Measurements from ENCODE around the gene SF3A1.

SF3A1 gene

GRCh38 chr22:30371321-30371720 lies 14.6 kb upstream of the SF3A1 start:
- H3K27ac Mint-ChIP-seq: no peak overlapping the region
- no peaks in the 10 kb centered on the region for H3K9me3 Mint-ChIP-seq
- no peaks in the 10 kb centered on the region for H3K4me1 Mint-ChIP-seq (ENCODE audit: low read depth)
- no peaks in the 10 kb centered on the region for H3K27me3 Mint-ChIP-seq
- no peak overlapping the region for H3K4me3 Mint-ChIP-seq
- no peaks in the 10 kb centered on the region for H3K36me3 Mint-ChIP-seq (ENCODE audit: low read depth)

DNA sequence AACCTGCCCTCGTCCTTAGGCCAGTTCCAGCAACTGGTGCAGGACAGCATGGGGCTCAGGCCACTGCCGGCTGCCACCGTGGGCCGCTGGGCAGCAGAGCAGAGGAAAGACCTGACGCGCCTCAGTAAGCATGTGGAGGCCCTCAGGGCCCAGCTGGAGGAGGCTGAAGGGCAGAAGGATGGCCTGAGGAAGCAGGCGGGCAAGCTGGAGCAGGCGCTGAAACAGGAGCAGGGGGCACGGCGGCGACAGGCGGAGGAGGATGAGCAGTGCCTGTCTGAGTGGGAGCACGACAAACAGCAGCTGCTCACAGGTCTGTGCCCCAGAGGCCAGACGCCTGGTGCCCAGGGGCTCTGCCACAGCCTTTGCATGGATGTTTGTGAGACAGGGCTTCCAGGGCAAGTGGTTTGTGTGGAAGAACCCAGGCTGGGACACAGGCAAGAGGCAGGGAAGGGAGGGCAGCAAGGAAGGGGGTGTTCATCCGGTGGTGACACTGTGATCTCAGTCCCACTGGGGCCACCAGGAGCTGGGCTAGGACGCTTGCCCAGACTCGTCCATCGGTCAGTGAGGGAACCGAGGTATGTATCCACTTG lies 14.0 kb upstream of the SF3A1 start:
- Mint-ChIP-seq H3K36me3 (ENCODE audit: low read depth) (no peaks in the 10 kb centered on the region), H3K9me3 (no peaks in the 10 kb centered on the region), H3K27ac (no peak overlapping the region), H3K4me1 (ENCODE audit: low read depth) (no peaks in the 10 kb centered on the region), H3K27me3 (no peaks in the 10 kb centered on the region), H3K4me3 (no peak overlapping the region)

DNA sequence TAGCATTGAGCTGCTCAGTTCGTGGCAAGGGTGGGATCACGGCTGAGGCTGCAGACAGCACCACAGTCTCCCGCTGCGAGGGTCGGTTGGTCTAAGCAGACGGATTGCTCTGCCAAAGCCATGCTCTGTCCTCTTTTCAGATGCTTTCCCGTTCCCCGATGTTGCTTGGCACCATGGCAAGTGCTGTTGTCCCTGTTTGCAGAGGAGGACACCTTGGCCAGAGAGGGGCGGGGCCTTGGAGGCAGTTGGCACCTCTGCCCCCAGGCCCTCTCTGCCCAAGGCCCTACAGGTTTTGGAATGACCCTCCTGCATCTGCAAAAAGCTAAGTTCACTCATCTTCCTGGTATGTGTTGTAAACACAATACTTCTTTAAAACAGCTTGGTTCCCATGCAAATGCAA lies 11.7 kb upstream of the SF3A1 start:
- Mint-ChIP-seq H3K4me1 (ENCODE audit: low read depth) (no peaks in the 10 kb centered on the region), H3K27me3 (no peaks in the 10 kb centered on the region), H3K27ac (no peak overlapping the region), H3K9me3 (no peaks in the 10 kb centered on the region), H3K36me3 (ENCODE audit: low read depth) (no peaks in the 10 kb centered on the region), H3K4me3 (no peak overlapping the region)

DNA sequence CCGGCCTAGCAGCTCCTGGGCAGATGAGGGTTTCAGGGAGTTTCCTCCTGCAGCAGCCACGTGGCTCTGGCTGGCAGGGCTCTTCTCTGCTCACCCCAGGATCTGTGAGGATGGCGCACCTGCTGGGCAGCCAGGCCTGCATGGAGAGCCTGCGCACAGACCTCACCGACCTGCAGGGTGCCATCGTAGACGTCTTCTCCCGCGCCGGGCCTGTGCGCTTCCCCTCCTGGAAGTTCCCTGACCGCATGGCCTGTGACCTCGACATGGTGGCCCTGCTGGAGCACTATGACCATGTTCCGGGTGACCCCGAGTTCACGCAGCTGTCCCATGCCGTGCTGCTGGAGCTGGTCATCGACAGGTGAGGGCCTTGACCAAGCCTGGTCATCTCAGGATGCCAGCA lies 9.2 kb upstream of the SF3A1 start:
- no peak overlapping the region for H3K27ac Mint-ChIP-seq
- no peaks in the 10 kb centered on the region for H3K4me1 Mint-ChIP-seq (ENCODE audit: low read depth)
- H3K27me3 Mint-ChIP-seq: no peaks in the 10 kb centered on the region
- H3K9me3 Mint-ChIP-seq: no peaks in the 10 kb centered on the region
- no peak overlapping the region for H3K4me3 Mint-ChIP-seq
- H3K36me3 Mint-ChIP-seq (ENCODE audit: low read depth): no peaks in the 10 kb centered on the region

DNA sequence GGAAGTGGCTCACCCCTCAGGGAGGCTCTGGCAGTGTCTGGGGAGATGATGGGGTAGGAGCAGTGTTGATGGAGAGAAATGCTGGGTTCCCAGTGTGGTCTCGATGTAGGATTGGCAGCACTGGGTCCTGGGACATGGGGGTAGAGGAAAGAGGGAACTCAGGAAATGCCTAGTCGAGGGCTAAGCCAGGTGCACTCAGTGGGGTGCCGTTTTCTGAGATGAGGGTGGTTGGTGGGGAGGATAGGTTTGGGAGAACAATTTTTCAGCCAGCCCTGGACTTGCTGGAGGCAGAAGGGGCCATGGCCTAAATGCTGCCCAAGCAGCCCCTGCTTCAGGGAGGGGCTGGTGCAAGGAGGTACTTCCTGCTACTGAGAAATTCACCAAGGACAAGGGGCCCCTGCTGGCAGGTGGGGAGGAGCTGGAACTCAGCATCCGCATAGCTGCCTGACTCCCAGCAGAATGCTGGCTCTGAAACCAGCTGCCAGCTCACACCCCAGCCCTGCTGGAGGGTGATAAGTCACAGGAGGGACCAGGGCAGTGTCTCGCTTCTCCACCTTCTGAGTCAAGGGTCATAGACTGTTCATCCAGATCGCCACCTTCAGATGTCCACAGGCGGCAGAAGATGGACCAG lies 6.1 kb upstream of the SF3A1 start:
- Mint-ChIP-seq H3K4me3 (no peak overlapping the region), H3K9me3 (no peaks in the 10 kb centered on the region), H3K4me1 (ENCODE audit: low read depth) (peaks cover 4% of the 10 kb centered on the region), H3K27ac (no peak overlapping the region), H3K36me3 (ENCODE audit: low read depth) (no peaks in the 10 kb centered on the region), H3K27me3 (no peaks in the 10 kb centered on the region)

DNA sequence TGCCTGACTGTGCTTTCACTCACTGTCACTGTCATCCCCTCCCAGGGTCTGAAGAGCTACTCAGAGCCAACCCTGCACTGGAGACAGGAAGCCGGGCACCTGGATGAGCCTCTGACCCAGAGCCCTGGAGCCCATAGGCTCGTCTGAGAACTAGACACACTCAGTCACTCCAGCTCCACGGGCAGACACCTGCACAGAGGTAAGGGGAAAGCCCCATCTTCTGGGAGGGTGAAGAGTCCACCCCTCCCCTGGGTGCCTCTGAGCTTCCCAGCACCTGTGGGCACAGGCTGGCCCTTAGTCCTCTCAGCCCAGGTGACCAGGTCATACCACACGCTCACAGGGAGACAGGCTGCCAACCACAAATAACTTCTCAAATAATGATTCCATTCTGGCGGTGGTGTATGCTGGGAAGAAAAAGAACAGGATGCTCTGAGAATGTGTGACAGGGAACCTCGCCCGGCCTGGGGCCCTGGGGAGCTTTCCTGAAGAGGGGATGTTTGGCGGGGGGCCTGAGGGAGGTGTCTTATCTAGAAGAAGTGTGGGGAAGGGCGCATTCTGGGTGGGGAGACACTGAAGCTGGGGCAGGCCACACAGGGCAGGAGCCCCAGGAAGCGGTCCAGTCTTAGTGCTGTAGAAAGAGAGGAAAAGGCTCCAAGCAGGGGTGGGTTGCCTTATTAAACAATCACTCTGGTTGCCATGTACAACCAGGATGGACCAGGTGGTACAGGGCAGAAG lies 5.4 kb upstream of the SF3A1 start:
- Mint-ChIP-seq H3K36me3 (ENCODE audit: low read depth) (no peaks in the 10 kb centered on the region), H3K9me3 (no peaks in the 10 kb centered on the region), H3K27me3 (no peaks in the 10 kb centered on the region), H3K4me1 (ENCODE audit: low read depth) (peaks cover 9% of the 10 kb centered on the region), H3K27ac (no peak overlapping the region), H3K4me3 (no peak overlapping the region)

GRCh38 chr22:30358541-30358940 lies 1.8 kb upstream of the SF3A1 start:
- Mint-ChIP-seq H3K27ac (no peak overlapping the region), H3K4me1 (ENCODE audit: low read depth) (peaks cover 36% of the 10 kb centered on the region), H3K9me3 (no peaks in the 10 kb centered on the region), H3K4me3 (no peak overlapping the region), H3K36me3 (ENCODE audit: low read depth) (peaks cover 21% of the 10 kb centered on the region), H3K27me3 (no peaks in the 10 kb centered on the region)

DNA sequence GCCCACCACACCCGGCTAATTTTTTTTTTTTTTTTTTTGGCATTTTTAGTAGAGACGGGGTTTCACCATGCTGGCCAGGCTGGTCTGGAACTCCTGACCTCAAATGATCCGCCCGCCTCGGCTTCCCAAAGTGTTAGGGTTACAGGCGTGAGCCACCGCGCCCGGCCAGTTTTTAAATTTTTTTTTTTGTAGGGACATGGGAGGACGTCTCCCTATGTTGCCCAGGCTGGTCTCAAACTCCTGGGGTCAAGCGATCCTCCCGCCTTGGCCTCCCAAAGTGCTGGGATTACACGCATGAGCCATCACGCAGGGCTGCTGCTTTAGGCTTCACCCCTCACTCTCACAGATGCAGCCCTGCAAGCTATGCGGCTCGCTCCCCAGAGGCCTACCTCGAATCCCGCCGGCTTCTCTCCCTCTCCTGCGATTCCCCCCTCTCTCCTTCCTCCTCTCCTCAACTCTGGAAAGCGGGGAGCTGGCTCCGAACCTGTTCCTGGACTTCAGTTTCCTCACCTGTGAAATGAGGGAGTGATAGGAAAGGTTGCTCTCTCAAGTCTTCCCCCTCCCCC lies 1.0 kb upstream of the SF3A1 start:
- no peaks in the 10 kb centered on the region for H3K27me3 Mint-ChIP-seq
- H3K4me1 Mint-ChIP-seq (ENCODE audit: low read depth): peaks cover 41% of the 10 kb centered on the region
- peaks cover 25% of the 10 kb centered on the region for H3K36me3 Mint-ChIP-seq (ENCODE audit: low read depth)
- no peaks in the 10 kb centered on the region for H3K9me3 Mint-ChIP-seq
- H3K27ac Mint-ChIP-seq: peak overlapping the region; percentile 47
- H3K4me3 Mint-ChIP-seq: peak overlapping the region; percentile 96

DNA sequence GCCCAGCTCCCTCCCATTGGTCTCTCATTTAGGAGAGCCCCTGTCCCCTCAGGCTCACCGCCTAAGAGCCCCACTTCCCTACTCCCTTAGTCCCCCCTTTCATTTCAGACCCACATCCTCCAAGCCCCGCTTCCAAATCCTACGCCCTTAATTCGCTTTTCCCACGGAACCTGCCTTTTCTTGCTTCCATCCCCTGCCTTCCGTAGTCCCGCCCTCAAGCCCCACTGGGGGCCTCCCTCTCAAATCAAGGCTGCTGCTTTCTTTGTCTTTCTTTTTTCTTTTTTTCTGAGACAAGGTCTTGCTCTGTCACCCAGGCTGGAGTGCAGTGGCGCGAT lies 509 bp upstream of the SF3A1 start:
- peaks cover 45% of the 10 kb centered on the region for H3K4me1 Mint-ChIP-seq (ENCODE audit: low read depth)
- H3K27ac Mint-ChIP-seq: peak overlapping the region; percentile 81
- no peaks in the 10 kb centered on the region for H3K9me3 Mint-ChIP-seq
- peaks cover 30% of the 10 kb centered on the region for H3K36me3 Mint-ChIP-seq (ENCODE audit: low read depth)
- H3K4me3 Mint-ChIP-seq: peak overlapping the region; percentile 96
- no peaks in the 10 kb centered on the region for H3K27me3 Mint-ChIP-seq

DNA sequence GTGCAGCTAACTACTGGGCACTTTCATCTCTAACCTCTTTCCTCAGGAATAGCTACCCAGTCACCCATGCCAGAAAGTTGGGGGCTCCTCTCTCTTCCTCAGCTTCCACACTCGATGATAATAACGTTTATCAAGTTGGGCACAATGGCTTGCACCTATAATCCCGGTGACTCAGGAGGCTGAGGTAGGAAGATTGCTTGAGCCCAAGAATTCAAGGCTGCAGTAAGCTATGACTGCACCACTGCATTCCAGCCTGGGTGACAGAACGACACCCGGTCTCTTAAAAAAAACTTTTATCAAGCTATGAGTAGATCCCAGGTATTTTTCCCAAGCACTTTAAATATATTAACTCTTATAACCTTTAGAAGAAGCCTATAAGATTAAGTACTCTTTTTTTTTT lies 2.0 kb downstream of the SF3A1 start:
- Mint-ChIP-seq H3K36me3 (ENCODE audit: low read depth) (peaks cover 54% of the 10 kb centered on the region), H3K27ac (peak overlapping the region; percentile 75), H3K9me3 (no peaks in the 10 kb centered on the region), H3K4me3 (peak overlapping the region; percentile 96), H3K27me3 (no peaks in the 10 kb centered on the region), H3K4me1 (ENCODE audit: low read depth) (peaks cover 68% of the 10 kb centered on the region)

DNA sequence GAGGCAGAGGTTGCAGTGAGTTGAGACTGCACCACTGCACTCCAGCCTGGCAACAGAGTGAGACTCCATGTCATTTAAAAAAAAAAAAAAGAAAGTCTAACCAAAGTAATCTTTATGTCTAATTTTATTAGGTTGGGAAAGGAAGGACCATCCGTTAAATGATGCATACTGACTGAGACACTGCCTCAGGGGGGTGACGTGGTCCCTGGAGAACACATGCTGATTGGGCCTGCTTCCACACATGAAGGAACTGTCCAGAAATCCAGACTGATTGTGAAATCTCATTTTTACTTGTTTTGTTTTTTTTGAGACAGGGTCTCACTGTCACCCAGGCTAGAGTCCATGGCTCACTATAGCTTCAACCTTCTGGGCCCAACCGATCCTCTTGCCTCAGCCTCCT lies 5.5 kb downstream of the SF3A1 start:
- peaks cover 80% of the 10 kb centered on the region for H3K36me3 Mint-ChIP-seq (ENCODE audit: low read depth)
- no peak overlapping the region for H3K4me3 Mint-ChIP-seq
- peak overlapping the region; percentile 40 for H3K27ac Mint-ChIP-seq
- no peaks in the 10 kb centered on the region for H3K9me3 Mint-ChIP-seq
- H3K27me3 Mint-ChIP-seq: no peaks in the 10 kb centered on the region
- peaks cover 87% of the 10 kb centered on the region for H3K4me1 Mint-ChIP-seq (ENCODE audit: low read depth)

DNA sequence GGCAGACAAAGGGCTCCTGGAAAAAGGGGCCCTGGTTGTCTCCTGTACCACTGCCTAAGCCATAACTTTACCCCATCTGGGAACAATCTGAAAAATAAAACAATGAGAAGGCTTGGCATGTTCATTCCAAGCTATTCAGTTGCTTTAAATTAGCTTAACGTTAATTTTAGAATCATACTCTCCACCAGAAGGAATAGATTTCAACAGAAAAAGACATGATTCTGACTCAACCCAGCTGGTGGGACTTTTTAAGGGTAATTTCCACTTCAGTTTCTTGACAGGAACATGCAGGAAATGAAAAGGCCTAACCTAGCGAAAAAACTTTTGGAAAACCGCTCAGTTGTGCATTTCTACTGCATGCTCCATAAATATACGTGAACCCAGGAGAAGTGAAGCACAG lies 7.9 kb downstream of the SF3A1 start:
- peak overlapping the region; percentile 81 for H3K27ac Mint-ChIP-seq
- peaks cover 71% of the 10 kb centered on the region for H3K4me1 Mint-ChIP-seq (ENCODE audit: low read depth)
- peaks cover 86% of the 10 kb centered on the region for H3K36me3 Mint-ChIP-seq (ENCODE audit: low read depth)
- H3K27me3 Mint-ChIP-seq: no peaks in the 10 kb centered on the region
- H3K4me3 Mint-ChIP-seq: peak overlapping the region; percentile 27
- H3K9me3 Mint-ChIP-seq: no peaks in the 10 kb centered on the region

DNA sequence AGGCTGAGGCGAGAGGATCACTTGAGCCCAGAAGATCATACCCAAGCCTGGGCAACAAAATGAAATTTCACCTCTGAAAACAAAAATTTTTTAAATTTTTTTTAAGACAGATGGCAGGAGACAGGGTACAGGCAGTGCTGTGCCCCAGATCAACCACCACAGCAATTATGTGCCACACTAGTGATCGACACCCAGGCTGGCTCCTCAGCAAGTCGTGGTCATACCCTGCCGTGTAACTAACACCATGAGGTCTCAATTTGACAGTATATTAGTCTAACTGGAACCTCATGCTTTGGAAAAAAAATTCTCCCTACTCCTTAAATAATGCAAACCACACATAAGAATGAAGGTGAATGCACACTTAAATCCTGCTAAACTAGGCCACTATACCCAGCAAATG lies 8.3 kb downstream of the SF3A1 start:
- no peaks in the 10 kb centered on the region for H3K9me3 Mint-ChIP-seq
- H3K36me3 Mint-ChIP-seq (ENCODE audit: low read depth): peaks cover 87% of the 10 kb centered on the region
- H3K27me3 Mint-ChIP-seq: no peaks in the 10 kb centered on the region
- peak overlapping the region; percentile 81 for H3K27ac Mint-ChIP-seq
- H3K4me1 Mint-ChIP-seq (ENCODE audit: low read depth): peaks cover 67% of the 10 kb centered on the region
- peak overlapping the region; percentile 27 for H3K4me3 Mint-ChIP-seq

DNA sequence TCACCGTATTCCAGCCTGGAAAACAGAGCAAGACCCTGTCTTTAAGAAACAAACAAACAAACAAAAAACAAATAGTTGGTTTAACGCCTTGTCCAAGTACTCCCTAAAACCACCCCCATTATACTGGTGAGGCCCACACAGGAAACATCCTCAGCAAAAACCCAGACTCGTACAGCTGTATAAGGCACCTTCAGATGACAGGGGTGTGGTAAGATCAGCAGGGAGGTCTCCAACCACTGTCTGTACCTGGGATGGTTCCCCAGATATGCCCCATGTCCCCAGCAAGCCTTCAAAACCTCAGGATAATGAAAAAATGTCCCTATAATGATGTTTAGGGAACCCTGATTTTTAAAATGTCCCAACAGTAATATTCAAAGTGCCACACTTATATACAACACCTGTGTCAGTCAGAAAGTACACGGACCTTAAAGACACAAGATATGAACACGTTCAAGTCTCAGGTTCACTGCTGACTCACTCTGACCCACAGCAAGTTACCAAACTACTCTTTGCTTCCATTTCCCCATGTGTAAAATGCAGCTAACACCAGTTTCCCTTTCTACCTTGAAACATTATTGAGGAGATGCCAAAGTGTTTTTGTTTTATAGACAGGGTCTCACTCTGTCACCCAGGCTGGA lies 9.3 kb downstream of the SF3A1 start:
- Mint-ChIP-seq H3K27me3 (no peaks in the 10 kb centered on the region), H3K27ac (peak overlapping the region; percentile 86), H3K9me3 (no peaks in the 10 kb centered on the region), H3K36me3 (ENCODE audit: low read depth) (peaks cover 90% of the 10 kb centered on the region), H3K4me1 (ENCODE audit: low read depth) (peaks cover 60% of the 10 kb centered on the region), H3K4me3 (peak overlapping the region; percentile 55)
